GM18520 (cell line): ENCODE measurements around the gene MRPL48.
"Not testable (repeated sequence)": the region's sequence is repeated elsewhere in the genome, so short reads cannot be mapped to it uniquely, and the experiment has no call there.

Experiments
- ATAC-seq: cut with Tn5 transposase; IDR thresholded peaks from one replicate; pipeline ENCODE4 v1.9.1; 2021; ENCODE audit not compliant: unreplicated experiment

The MRPL48 gene

DNA sequence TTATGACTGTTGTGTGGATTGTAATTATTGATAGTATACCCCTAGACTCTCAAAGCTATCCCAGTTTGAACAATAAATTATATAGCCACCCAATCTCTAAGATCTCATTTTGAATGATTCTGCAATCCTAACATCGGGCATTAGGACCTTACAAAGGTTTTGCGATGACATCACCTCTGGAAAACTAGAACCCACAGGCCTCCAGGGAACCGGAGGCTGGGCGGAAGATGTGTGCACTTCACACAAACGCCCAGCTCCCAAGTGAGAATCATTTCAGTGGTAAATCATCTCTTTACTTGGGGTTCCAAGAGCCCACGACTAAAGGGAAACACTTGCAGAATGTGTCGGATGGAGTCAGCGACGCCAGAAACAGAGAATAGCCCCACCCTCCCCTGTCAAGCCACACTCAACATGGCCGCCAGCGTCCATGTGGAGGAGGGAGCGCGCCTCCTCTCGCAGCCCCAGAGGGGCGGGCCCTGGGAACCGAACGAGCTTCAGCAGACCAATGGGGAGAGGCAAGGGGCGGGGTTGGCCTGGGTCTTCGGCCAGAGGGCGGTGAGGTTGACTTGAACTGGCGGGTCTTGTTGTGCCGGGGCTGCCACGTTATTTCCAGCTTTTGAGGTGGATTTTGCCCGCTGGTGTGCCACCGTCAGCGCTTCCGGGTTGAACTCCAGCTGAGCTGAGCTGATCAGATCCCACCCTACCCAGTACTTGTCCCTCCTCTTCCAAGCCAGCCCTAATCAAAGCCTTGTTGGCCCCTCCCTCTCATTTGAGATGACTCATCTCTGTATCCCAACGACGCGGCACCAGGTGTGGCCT is 8.4 kb upstream of the MRPL48 start:
- ATAC-seq = peak; percentile 96

DNA sequence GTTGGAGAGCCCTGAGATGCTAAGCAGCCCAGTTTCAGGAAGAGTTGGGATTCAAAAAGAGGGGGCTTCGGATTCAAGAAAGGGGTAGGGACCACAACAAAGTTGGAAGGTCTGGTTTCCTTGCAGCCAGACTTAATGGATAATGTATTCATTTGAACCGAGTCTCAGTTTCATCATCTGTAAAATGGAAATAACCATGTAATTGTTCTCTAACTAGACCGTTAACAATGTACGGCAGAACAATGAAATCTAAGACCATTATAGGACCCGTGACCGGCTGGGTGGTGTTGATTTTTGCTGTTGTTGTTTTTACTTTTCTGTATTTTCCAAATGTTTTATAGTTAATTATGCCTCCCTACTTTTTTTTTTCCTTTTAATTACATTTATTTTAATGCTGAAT is 6.4 kb upstream of the MRPL48 start:
- no peak for ATAC-seq

DNA sequence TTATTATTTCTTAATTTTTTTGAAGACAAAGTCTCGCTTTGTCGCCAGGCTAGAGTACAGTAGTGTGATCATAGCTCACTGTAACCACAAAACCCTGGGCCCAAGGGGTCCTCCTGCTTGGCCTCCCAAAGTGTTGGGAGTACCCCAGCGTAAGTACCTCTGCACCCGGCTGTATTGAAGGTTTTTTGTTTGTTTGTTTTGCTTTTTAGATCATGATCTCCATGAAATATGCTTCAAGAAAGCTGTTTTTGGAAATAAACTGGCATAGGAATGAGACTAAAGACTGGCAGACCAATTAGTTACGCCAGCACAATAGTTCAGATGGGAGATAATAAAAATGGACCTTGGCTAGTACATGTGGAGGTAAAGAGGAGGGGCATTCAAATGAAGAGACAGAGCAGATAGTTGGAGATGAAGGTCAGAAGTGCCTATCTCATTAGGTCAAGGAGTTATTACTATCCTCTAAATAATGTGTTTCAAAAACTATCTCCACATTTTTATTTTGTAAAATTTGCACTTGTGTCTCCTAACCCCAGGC is 4.1 kb upstream of the MRPL48 start:
- ATAC-seq = no peak

DNA sequence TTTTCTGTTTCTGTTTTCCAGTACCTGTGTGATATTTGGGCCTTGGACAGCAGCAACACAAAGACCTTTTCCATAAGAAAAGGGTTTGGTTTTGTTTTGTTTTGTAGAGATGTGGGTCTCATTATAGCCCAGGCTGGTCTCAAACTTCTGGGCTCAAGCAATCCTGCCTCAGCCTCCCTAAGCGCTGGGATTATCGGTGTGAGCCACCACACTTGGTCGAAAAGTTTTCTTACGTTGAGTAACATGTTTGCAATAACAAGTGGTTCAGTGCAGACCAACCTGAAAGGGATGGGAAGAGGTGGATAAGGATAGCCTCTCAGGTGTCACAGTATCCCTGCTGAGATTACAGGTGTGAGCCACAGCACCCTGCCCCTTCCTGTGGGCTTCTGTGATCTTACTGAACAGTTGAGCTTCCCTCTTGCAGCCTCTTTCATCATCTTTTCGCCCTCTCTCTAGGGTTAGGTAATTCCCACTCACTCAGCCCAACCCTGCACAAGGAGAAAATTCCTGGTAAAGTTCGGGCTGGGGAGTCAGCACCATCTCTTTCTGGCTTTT is 3.5 kb upstream of the MRPL48 start:
- no peak for ATAC-seq

DNA sequence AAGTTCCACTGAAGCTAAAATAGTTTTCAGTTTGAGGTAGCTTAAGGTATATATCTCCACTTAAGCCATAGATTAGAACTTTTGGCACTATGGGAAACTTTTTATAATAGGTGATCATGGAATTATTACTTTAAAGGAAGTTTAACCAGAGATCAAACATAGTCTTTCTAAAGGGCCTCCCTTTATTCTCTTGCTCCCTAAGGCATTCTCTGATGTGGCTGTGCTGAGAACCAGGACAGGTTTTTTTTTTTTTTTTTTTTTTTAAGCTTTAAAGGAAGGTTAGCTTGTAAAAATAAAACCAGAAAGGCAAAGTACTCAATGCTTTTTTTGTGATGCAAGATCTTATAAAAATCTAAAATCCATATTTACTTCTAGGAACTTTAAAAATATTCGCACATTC is 2.9 kb upstream of the MRPL48 start:
- ATAC-seq = no peak

DNA sequence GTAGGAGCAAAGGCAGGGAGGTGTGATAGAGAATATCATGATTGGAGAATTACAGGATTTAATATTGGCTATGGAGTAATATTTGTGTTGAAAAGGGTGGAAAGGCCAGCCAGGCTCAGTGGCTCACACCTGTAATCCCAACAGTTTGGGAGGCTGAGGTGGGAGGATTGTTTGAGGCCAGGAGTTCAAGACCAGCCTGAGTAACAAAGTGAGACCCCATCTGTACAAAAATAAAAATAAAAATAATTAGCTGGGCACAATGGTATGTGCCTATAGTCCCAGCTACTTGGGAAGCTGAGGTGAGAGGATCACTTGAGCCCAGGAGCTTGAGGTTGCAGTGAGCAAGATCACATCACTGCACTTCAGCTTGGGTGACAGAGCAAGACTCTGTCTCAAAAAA is 2.2 kb upstream of the MRPL48 start:
- ATAC-seq = not testable (repeated sequence)

DNA sequence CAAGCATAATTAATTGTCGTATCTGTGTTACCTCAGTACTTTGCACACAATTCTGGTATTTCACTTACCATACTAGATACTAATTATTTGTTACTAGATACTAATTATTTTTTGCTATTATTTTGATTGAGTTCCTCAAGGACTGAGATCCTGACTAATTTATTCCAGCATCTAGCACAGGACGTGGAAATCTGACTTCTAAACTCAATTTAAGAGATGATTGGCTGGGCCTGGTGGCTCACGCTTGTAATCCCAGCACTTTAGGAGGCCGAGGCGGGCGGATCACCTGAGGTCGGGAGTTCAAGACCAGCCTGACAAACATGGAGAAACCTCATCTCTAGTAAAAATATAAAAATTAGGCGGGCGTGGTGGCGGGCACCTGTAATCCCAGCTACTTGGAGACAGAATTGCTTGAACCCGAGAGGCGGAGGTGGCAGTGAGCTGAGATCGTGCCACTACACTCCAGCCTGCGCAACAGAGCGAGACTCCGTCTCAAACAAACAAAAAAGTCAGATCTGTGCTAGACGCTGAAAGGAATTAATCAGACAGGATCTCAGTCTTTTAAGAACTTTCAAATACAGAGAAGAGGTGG is 527 bp upstream of the MRPL48 start:
- ATAC-seq = no peak

DNA sequence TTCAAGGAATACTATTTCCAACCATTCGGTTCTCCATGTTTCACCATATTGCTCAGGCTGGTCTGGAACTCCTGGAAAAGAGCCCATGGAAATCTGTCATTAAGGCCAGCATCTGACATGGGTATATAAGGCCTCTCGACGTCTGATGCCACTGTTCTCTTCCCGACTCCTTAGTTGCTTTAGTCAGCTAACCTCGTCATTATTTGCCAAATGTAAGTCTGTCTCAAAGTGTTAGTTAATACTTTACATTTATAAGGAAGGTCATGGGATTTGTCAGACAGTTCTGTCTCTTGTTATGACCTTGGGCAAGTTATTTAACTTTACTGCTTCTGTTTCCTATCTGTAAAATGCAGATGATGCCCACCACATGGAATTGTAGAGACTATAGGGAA is 1.6 kb downstream of the MRPL48 start:
- no peak for ATAC-seq

DNA sequence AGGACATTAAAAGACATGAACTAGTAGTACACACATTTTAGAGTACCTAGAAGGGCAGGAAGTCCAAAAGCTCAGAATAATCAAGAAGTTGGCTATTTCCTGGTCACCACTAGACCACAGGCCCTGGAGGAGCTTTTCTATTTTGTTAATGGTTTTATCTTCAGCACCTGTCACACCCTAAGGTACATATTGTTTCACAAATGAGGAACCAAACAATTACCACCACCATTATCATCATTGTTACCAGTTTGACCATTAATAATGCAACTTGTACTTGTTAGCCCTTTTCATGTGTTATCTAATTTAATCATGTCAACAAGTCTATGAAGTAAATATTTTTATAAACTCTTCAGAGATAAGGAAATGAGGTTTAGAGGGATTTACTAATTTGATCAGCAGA is 4.9 kb downstream of the MRPL48 start:
- no peak for ATAC-seq

DNA sequence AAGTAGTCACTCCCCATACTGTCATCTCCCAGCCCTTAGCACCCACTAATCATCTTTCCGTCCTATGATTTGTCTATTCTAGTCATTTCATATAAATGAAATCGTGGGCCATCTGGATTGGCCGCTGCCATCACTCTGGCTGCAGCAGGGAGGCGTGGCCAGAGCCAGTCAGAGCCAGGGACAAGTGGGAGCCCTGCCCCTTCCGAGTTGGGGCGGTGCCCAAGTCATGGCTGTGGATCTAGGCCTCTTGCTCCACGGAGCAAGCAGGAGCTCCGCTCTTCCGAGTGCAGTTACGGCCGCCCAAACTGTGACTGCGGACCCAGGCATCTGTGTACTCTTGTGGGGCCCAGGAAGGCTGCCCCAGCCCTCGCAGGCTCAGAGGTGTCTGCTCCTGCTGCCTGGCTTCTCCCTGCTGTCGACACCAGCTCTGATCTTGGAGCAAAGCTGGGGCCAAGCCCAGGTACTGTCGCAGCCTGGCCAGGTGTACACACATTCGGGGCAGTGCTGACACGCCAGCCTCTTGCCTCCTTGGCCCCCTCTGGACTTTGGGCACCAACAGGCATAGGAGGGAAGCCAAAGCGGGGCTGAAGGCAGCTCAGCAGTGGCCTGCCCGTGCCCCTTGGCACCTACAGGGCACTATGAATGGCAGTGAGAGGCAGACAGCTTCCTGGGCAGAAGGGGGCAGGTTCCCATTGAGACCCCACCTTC is 8.4 kb downstream of the MRPL48 start:
- ATAC-seq = no peak

DNA sequence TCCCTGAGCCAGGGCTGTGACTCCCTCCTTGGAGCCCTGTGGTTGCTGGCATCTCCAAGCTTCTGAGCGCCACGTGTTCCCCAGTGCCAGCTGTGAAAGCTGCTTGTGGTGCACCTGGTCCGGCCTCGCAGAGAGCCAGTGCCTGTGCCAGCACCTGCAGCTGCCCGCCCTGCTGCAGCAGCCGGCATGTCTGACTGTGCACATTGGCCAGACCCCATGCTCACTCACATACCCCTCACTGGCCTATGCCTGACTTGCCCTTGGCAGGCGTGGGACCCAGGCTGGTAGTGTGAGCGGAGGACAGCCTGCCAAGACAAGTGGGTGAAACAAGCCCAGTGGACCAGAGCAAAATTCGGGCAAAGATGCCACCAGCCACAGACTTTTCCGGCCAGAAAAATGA is 9.8 kb downstream of the MRPL48 start:
- no peak for ATAC-seq

DNA sequence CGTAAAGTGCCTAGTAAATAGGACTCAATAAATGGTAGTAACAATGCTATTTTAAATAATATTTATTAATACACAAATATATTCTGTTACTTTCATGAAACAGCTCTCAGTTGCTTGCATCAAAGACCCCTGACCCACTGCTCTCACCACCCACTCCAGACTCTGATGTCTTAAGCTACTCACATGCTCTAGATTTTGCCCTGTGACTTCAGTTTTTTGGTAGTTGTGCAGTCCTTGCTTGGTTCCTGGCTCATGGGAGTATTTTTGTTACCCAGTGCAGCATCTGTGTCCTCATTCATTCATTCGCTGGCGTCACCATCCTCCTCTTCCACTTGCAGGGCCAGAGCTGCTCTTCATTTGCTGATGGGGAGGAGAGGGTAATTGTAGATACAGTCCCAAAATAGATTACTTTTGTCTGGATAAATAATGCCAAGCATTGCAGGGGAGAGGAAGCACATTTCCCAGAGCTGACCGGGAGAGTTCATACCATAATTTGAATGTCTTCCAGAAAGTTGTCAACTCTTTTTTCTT is 12.7 kb downstream of the MRPL48 start:
- no peak for ATAC-seq

DNA sequence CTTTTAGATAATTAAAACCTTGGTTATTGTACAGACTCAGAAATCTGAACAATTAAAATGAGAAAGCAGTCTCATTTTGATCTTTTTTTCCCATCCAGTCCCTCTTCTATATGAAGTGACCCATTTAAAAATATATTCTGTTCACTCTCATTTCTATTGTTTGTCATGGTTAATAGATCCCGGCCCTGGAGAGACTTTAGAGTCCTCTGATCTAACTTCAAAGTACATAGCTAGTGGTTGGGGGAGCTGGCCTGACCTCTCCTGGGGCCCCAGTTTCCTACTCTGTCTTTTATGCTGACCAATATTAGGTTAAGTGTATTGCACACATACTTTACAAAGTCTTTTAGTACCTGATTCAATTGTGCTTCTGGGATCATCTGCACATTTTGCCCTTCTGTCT is 13.5 kb downstream of the MRPL48 start:
- no peak for ATAC-seq

DNA sequence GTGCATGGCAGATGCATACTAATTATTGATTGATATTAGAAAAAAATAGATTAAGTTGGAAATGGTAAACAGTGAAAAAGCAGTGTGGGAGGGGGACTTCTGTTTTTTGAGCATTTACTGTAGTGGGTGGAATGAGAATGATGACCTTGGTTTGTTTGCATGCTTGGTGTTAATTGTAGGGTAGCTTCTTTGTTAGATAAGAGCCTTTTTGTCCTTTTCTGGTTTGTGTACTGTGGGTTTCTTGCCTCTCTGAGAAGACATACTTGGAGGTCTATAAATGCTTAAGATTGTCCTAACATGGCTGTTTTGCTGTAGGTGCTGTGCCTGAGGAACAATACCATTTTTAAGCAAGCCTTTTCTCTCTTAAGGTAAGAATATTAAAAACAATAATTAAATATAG is 17.0 kb downstream of the MRPL48 start:
- no peak for ATAC-seq

DNA sequence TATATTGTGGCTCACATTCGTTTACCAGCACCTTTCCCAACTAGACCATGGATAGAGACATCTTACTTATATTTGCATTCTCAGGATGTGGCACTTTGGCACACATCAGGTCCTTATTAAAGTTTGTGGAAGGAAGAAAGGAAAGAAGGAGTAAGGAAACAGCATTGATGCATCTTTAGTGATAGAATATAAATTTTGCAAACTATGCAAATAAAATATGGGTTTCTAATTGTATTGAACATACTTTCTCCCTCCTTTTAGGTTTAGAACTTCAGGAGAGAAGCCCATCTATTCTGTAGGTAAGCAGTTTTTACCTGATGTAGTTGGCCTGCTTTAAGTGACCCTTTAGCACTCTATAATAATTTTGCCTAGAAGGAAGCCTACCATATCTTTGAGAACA is 20.4 kb downstream of the MRPL48 start:
- ATAC-seq = no peak

DNA sequence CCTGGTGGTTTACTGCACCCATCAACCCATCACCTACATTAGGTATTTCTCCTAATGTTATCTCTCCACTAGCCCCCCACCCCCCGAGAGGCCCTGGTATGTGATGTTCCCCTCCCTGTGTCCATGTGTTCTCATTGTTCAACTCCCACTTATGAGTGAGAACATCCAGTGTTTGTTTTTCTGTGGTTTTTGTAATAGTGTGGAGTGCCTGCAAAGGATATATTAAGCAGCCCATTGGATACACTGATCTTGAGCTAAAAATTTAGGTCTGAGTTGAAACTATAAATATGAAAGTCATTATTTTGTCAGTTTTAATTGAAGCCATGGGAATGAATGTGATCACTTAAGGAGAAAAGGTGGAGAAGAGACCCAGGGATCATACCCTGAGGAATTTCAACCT is 23.0 kb downstream of the MRPL48 start:
- no peak for ATAC-seq

DNA sequence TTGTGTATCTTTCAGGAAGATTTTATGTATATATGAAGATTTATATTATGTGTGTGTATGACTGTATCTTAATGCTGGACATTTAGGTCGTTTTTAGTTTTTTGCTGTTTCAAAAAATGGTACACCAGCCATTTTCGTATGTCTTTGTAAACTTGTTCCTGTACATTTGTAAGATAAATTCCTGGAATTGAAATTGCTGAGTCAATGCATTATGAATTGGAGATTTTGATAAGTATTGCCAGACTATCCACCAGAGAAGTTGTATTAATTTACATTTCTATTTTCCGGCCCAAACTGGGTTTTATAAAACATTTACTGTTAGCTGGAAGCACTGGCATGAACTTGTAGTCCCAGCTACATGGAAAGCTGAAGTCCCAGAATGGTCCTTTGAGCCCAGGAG is 24.6 kb downstream of the MRPL48 start:
- ATAC-seq = no peak

DNA sequence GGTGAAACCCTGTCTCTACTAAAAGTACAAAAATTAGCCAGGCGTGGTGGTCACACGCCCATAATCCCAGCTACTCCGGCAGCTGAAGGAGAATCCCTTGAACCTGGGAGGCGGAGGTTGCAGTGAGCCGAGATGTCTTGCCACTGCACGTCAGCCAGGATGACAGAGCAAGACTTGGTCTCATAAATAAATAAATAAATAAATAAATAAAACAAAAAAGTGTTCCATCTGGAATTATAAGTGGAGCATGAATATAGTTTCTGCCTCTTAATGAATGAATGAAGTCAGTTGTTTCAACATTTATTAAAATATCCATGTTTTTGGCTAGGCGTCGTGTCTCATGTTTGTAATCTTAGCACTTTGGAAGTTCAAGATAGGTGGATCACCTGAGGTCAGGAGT is 27.1 kb downstream of the MRPL48 start:
- ATAC-seq = no peak

DNA sequence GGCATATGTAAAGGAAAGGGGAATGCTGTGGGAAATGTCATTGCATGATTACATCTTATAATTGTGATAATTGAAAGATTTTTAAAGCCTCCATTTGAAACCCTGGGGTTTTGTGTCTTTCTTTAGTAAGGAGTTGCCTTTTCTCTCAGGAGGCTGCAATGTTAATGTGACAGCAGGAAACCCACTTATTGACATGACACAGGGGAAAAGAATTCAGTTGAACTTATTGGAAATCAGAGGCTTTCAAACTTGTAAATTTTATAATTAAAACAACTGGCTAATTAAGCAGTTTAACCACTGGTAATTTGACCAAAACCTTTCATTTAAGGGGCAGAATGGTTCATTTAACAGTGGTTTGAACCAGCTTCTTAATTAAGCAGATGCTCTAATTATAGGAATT is 31.2 kb downstream of the MRPL48 start:
- no peak for ATAC-seq

DNA sequence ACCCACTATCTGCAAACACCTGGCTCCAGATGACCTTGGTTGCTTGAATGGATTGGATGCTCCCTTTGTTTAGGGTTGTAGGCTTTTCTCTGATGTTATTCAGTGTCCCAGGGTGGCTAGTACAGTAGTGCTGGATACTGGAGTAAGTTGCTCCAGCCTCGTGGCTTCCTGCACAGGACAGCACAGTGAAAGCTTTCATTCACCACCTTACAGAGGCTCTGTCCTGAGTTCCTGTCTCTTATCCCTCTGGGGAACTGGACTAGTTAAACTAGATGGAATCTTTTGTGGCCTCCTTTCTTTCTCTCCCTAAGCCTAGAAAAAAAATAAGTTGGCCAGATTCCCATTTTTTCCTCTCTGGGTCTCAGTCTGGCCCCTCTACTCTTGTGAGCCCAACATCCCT is 42.6 kb downstream of the MRPL48 start:
- ATAC-seq = no peak

DNA sequence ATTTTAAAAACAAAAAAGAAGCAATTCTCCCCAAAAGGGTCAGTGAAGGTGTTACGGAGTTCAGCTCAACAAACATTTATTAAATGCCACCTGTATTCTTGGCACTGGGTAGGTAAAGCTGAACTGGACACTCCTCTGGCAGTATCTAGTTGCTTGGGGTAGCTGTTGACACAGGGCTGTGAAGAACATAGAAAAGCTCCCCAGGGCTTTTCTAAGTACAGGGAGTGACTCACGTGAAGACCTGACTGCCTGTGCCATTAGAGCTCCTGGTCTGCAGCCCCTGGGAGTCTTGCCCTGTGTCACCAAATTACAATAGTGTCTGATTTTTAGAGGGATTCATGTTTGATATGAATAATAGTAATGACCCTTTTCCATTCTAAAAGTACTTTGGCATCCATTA is 45.4 kb downstream of the MRPL48 start:
- ATAC-seq = no peak
